Activated CD8-positive, alpha-beta memory T cell treated with anti-CD3 and anti-CD28 coated beads, Interleukin-2, amount 50 U/mL, for 1 hour (primary cell): ENCODE data around the gene SUSD3.

ENCODE experiments used
- DNase-seq: peaks from one replicate; pipeline ENCODE4 v3.0.0-alpha.2; 2020; ENCODE audit errors: extremely low read depth

SUSD3 gene

GRCh38 chr9:93076101-93076791, 17.7 kb downstream of the SUSD3 start:
- no peak for DNase-seq

GRCh38 chr9:93076792-93077128, 18.3 kb downstream of the SUSD3 start:
- no peak for DNase-seq

- no peak for DNase-seq
Measured at GRCh38 chr9:93077367-93077766, 18.9 kb downstream of the SUSD3 start.

GRCh38 chr9:93077811-93078210, 19.3 kb downstream of the SUSD3 start:
- no peak for DNase-seq

- no peak for DNase-seq
Measured at GRCh38 chr9:93079371-93079770, 20.9 kb downstream of the SUSD3 start.

- DNase-seq = no peak
Measured at GRCh38 chr9:93080406-93080805, 21.9 kb downstream of the SUSD3 start.

GRCh38 chr9:93081081-93081529, 22.6 kb downstream of the SUSD3 start:
- DNase-seq = no peak

- DNase-seq = no peak
Measured at GRCh38 chr9:93081931-93082330, 23.4 kb downstream of the SUSD3 start.

GRCh38 chr9:93082841-93083411, 24.4 kb downstream of the SUSD3 start:
- DNase-seq = no peak

GRCh38 chr9:93083592-93084470, 25.3 kb downstream of the SUSD3 start:
- no peak for DNase-seq

GRCh38 chr9:93084471-93084881, 26.0 kb downstream of the SUSD3 start:
- no peak for DNase-seq

GRCh38 chr9:93085676-93086075, 27.2 kb downstream of the SUSD3 start:
- no peak for DNase-seq

- no peak for DNase-seq
Measured at GRCh38 chr9:93086447-93087224, 28.1 kb downstream of the SUSD3 start.

- DNase-seq = no peak
Measured at GRCh38 chr9:93087971-93088655, 29.6 kb downstream of the SUSD3 start.

- DNase-seq = no peak
Measured at GRCh38 chr9:93088656-93089015, 30.1 kb downstream of the SUSD3 start.

- no peak for DNase-seq
Measured at GRCh38 chr9:93089024-93089423, 30.5 kb downstream of the SUSD3 start.

- DNase-seq = no peak
Measured at GRCh38 chr9:93089481-93089991, 31.0 kb downstream of the SUSD3 start.

- no peak for DNase-seq
Measured at GRCh38 chr9:93090091-93090655, 31.7 kb downstream of the SUSD3 start.

GRCh38 chr9:93091056-93091452, 32.6 kb downstream of the SUSD3 start:
- no peak for DNase-seq

GRCh38 chr9:93091453-93092081, 33.1 kb downstream of the SUSD3 start:
- DNase-seq = no peak
